HCT116 (cell line): ENCODE results near the gene SNRNP27. TPM values are rescaled to one million over a fixed set of nuclear protein-coding genes. Genes with fewer than 3 reads are reported as not detected.

ENCODE experiments used
- ATAC-seq: fragments of 200-7000 bp; cut with Tn5 transposase; 2 replicates; pipeline ENCODE4 v1.9.1; 2020; ENCODE audit warnings: mild to moderate bottlenecking, moderate library complexity
- BruUV-seq: library from RNA; stranded (reverse); fragments of 400-500 nt; replicated peaks from 2 replicates; lab custom pipeline; 2021; lab: Mats Ljungman, UMichigan
- CTCF ChIA-PET: fragments of 300-600 bp; sonication (Branson Sonifier 250); formaldehyde crosslinking; loops from one replicate; lab custom pipeline; 2021; ENCODE audit warnings: antibody characterized with exemption; lab: Charles Lee
- POLR2A ChIA-PET: fragments of 300-600, 350-600 bp; sonication (Branson Sonifier 250); formaldehyde crosslinking; loops from one replicate; lab custom pipeline; 2021; ENCODE audit warnings: antibody characterized with exemption; lab: Charles Lee
- RAD21 ChIA-PET, 2 experiments: fragments of 300-600 bp; sonication (Branson Sonifier 250); formaldehyde crosslinking; loops; one replicate each; lab custom pipeline; 2023; ENCODE audit warnings: low total read pairs in 2 of 2; ENCODE audit not compliant: uncharacterized antibody in 2 of 2, unreplicated experiment in 2 of 2, low non-redundant PET in 1 of 2; lab: Charles Lee
- DNase-seq: peaks from one replicate; pipeline ENCODE4 v3.0.0-alpha.2; 2010; ENCODE audit warnings: low read depth, low spot score
- H2AFZ ChIP-seq: fragments of 200-600 bp; shearing (Covaris generic), sonication (generic); 2 replicates; pipeline ENCODE4 v1.6.1; 2017; ENCODE audit warnings: low read depth, mixed run types, mixed read lengths, antibody characterized with exemption, low read length; ENCODE audit not compliant: poor library complexity, severe bottlenecking
- H3K27ac ChIP-seq: 2 replicates; pipeline ENCODE4 v1.5.1; 2012; ENCODE audit warnings: low read depth, low read length
- H3K27me3 ChIP-seq: fragments of 200-600 bp; sonication (generic); 2 replicates; pipeline ENCODE4 v1.6.1; 2016; ENCODE audit warnings: mixed run types, low read length, mixed read lengths; ENCODE audit not compliant: insufficient read depth
- H3K36me3 ChIP-seq, 2 experiments: fragments of 200-500 bp in 1 of 2; fragments of 200-600 bp in 1 of 2; sonication (Bioruptor generic) in 1 of 2; sonication (generic) in 1 of 2; 2 replicates each; pipeline versions ENCODE4 v1.5.1 to v1.6.1; 2014 to 2016; ENCODE audit warnings: low read length in 2 of 2, inconsistent platforms in 1 of 2, mixed read lengths in 1 of 2, mixed run types in 1 of 2; ENCODE audit not compliant: insufficient read depth in 2 of 2, control insufficient read depth in 1 of 2
- H3K4me1 ChIP-seq, 2 experiments: fragments of 200-600 bp in 1 of 2; sonication (generic) in 1 of 2; 2 replicates each; pipeline versions ENCODE4 v1.5.1 to v1.6.1; 2012 to 2017; ENCODE audit warnings: low read length in 2 of 2, inconsistent platforms in 1 of 2, mild to moderate bottlenecking in 1 of 2, mixed read lengths in 1 of 2, mixed run types in 1 of 2, moderate library complexity in 1 of 2; ENCODE audit not compliant: insufficient read depth in 2 of 2, control insufficient read depth in 1 of 2
- H3K4me2 ChIP-seq: fragments of 200-600 bp; sonication (generic); 2 replicates; pipeline ENCODE4 v1.6.1; 2017; ENCODE audit warnings: mixed run types, low read length, mixed read lengths
- H3K4me3 ChIP-seq, 2 experiments: fragments of 200-600 bp in 1 of 2; sonication (generic) in 1 of 2; replicated peaks in 1 of 2; 2 replicates each; pipeline ENCODE4 v1.5.1; 2011 to 2016; ENCODE audit warnings: low read length in 2 of 2, control low read depth in 1 of 2, low read depth in 1 of 2, mild to moderate bottlenecking in 1 of 2, mixed read lengths in 1 of 2, mixed run types in 1 of 2
- H3K79me2 ChIP-seq: fragments of 200-600 bp; sonication (generic); 2 replicates; pipeline ENCODE4 v1.6.1; 2017; ENCODE audit warnings: mild to moderate bottlenecking, mixed run types, low read length, moderate library complexity, mixed read lengths; ENCODE audit not compliant: insufficient read depth
- H3K9ac ChIP-seq: fragments of 200-600 bp; sonication (generic); 2 replicates; pipeline ENCODE4 v1.6.1; 2016; ENCODE audit warnings: low read length, mixed read lengths
- H3K9me2 ChIP-seq: fragments of 200-600 bp; sonication (generic), shearing (Covaris generic); 2 replicates; pipeline ENCODE4 v1.6.1; 2017; ENCODE audit warnings: mixed run types, mild to moderate bottlenecking, moderate library complexity; ENCODE audit not compliant: insufficient read depth
- H3K9me3 ChIP-seq, 2 experiments: fragments of 200-500 bp in 1 of 2; fragments of 200-600 bp in 1 of 2; sonication (Bioruptor generic) in 1 of 2; sonication (generic) in 1 of 2; 2 replicates each; pipeline ENCODE4 v1.6.1; 2014 to 2017; ENCODE audit warnings: low read length in 2 of 2, mixed read lengths in 2 of 2, inconsistent platforms in 1 of 2, low read depth in 1 of 2, mild to moderate bottlenecking in 1 of 2, mixed run types in 1 of 2, moderate library complexity in 1 of 2; ENCODE audit not compliant: control insufficient read depth in 1 of 2, insufficient read depth in 1 of 2
- H4K20me1 ChIP-seq: fragments of 200-600 bp; sonication (generic), shearing (Covaris generic); 2 replicates; pipeline ENCODE4 v1.6.1; 2017; ENCODE audit warnings: mixed run types, mild to moderate bottlenecking, moderate library complexity; ENCODE audit not compliant: insufficient read depth
- CEBPB ChIP-seq: IDR thresholded peaks from 2 replicates; pipeline ENCODE4 v1.6.1; 2012; ENCODE audit warnings: low read depth
- EGR1 ChIP-seq: IDR thresholded peaks from 2 replicates; pipeline ENCODE4 v1.6.1; 2012; ENCODE audit warnings: low read depth
- ELF1 ChIP-seq: IDR thresholded peaks from 2 replicates; pipeline ENCODE4 v1.6.1; 2012; ENCODE audit warnings: low read depth, borderline replicate concordance
- EZH2 ChIP-seq: fragments of 200-600 bp; sonication (generic); IDR thresholded peaks from 2 replicates; pipeline ENCODE4 v1.6.1; 2017; ENCODE audit warnings: antibody characterized with exemption, mixed run types
- EZH2phosphoT487 ChIP-seq: fragments of 200-600 bp; IDR thresholded peaks from 2 replicates; pipeline ENCODE4 v1.6.1; 2018; ENCODE audit warnings: antibody characterized with exemption, borderline replicate concordance
- FOSL1 ChIP-seq: IDR thresholded peaks from 2 replicates; pipeline ENCODE4 v1.6.1; 2012; ENCODE audit warnings: low read depth
- JUND ChIP-seq: IDR thresholded peaks from 2 replicates; pipeline ENCODE4 v1.6.1; 2012
- POLR2A ChIP-seq: IDR thresholded peaks from 2 replicates; pipeline ENCODE4 v1.7.0; 2011; ENCODE audit warnings: borderline replicate concordance; ENCODE audit not compliant: insufficient read depth, insufficient read length; ENCODE audit errors: extremely low read depth
- POLR2AphosphoS5 ChIP-seq: IDR thresholded peaks from 2 replicates; pipeline ENCODE4 v1.6.1; 2011; ENCODE audit warnings: mild to moderate bottlenecking, low read depth, low read length, moderate library complexity
- RAD21 ChIP-seq: IDR thresholded peaks from 2 replicates; pipeline ENCODE4 v1.6.1; 2012; ENCODE audit warnings: low read depth, mild to moderate bottlenecking
- SIN3A ChIP-seq: IDR thresholded peaks from 2 replicates; pipeline ENCODE4 v1.6.1; 2012; ENCODE audit warnings: low read depth
- SRF ChIP-seq: IDR thresholded peaks from 2 replicates; pipeline ENCODE4 v1.6.1; 2012; ENCODE audit warnings: low read depth
- TCF7L2 ChIP-seq: IDR thresholded peaks from 2 replicates; pipeline ENCODE4 v1.7.0; 2011; ENCODE audit warnings: borderline replicate concordance, inconsistent platforms; ENCODE audit not compliant: insufficient read depth, insufficient read length; ENCODE audit errors: extremely low read depth
- YY1 ChIP-seq: IDR thresholded peaks from 2 replicates; pipeline ENCODE4 v1.6.1; 2011; ENCODE audit warnings: low read length, low read depth, moderate library complexity, mild to moderate bottlenecking; ENCODE audit not compliant: insufficient replicate concordance; ENCODE audit errors: extremely low read depth
- ZFX ChIP-seq: fragments of 450-650 bp; IDR thresholded peaks from 2 replicates; pipeline ENCODE4 v1.6.1; 2017
- ZNF274 ChIP-seq: fragments of 200-500 bp; sonication (Bioruptor generic); IDR thresholded peaks from 2 replicates; pipeline ENCODE4 v1.6.1; 2014; ENCODE audit warnings: mild to moderate bottlenecking, low read depth, low read length, inconsistent platforms
- intact Hi-C: fragments of 100-400 bp; cut with micrococcal nuclease; formaldehyde crosslinking; loops from 2 replicates; pipeline ENCODE4 v1.10.0; 2022
- total RNA-seq: library from RNA; stranded (reverse); gene quantifications from one replicate; pipeline ENCODE4 v1.2.1, GENCODE V29; 2021; ENCODE audit not compliant: unreplicated experiment
- TF ChIP-seq, protein P1 (sequence below): IDR thresholded peaks from 2 replicates; pipeline ENCODE4 v1.6.1; 2012
- TF ChIP-seq, protein P2 (sequence below): IDR thresholded peaks from 2 replicates; pipeline ENCODE4 v1.6.1; 2012
- TF ChIP-seq, protein P3 (sequence below): IDR thresholded peaks from 2 replicates; pipeline ENCODE4 v1.6.1; 2012; ENCODE audit warnings: low read depth
- TF ChIP-seq, protein P4 (sequence below): IDR thresholded peaks from 2 replicates; pipeline ENCODE4 v1.6.1; 2011; ENCODE audit warnings: mild to moderate bottlenecking, low read length, moderate library complexity; ENCODE audit not compliant: insufficient replicate concordance; ENCODE audit errors: extremely low read depth

Gene SNRNP27
- total RNA-seq, 1 experiment from 2014 or later: 44.4 TPM

DNA sequence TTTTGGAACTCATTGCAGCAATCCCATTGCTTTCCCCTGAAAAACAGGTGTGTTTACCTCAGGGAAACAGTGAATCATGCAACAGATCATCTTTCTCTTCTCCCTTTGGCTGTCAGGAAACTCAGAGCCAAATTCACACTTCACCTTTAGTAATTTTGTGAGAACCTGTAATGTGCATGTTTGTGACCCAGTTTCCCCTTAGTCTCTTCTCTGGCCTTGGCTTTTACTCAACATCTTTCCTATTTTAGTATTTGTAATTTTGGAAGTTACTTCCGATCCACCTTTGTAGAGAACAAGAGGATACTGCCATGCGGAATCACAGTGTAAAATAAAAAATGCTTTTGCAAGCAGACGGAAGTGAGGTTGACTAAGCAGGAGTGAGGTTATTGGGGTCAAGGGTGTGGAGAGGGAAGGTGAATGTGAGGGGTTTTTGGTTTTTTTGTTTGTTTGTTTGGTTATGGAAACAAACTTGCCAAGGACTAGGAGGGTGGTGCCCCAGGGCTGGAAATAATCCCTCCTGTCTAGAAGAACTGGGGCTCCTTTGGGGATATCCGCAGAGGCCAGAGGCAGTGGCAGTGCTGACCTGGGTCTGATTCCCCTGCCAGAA is 53.7 kb downstream of the SNRNP27 start:
- ChIA-PET CTCF (interaction anchor here (1.3 kb wide), 1 partner anchor 223 kb away, joined by 4 read pairs; no protein-coding TSS in a partner anchor), RAD21 (no interaction called here), POLR2A (interaction anchor here (1.1 kb wide), 1 partner anchor 33 kb away, joined by 3 read pairs; the partner anchor contains the start of gene MXD1)
- Histone ChIP-seq H3K9me2 (no peaks in the 10 kb centered on the region), H3K27ac (peak overlapping the region; percentile 15; the same call in 1 of the 2 replicates), H4K20me1 (no peaks in the 10 kb centered on the region), H3K27me3 (no peaks in the 10 kb centered on the region), H2AFZ (no peak overlapping the region), H3K4me3 (peak overlapping the region in 1 of 2 experiments; percentile 17; a peak in 2 of 4 replicates), H3K4me2 (peak overlapping the region; percentile 68), H3K79me2 (no peaks in the 10 kb centered on the region), H3K36me3 (no peaks in the 10 kb centered on the region), H3K4me1 (peaks cover 19 to 32% of the 10 kb centered on the region in 2 experiments), H3K9me3 (no peaks in the 10 kb centered on the region), H3K9ac (peak overlapping the region; percentile 33)
- DNase-seq (no peak), ATAC-seq (peak; percentile 35)
- no TSS peak for BruUV-seq
- intact Hi-C loops: no loop called here
- TF ChIP-seq TCF7L2 (no peak), EZH2 (no peak), ZNF274 (no peak), POLR2AphosphoS5 (no peak), POLR2A (no peak), FOSL1 (peak; percentile 81), CEBPB (peak; percentile 41; the same call in 1 of the 2 replicates), ELF1 (no peak), EGR1 (no peak), YY1 (no peak), SIN3A (no peak), JUND (peak; percentile 82), RAD21 (no peak), SRF (no peak), EZH2phosphoT487 (no peak), ZFX (no peak)
- TF ChIP-seq, protein P1, sequence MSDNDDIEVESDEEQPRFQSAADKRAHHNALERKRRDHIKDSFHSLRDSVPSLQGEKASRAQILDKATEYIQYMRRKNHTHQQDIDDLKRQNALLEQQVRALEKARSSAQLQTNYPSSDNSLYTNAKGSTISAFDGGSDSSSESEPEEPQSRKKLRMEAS: no peak
- TF ChIP-seq, protein P2, sequence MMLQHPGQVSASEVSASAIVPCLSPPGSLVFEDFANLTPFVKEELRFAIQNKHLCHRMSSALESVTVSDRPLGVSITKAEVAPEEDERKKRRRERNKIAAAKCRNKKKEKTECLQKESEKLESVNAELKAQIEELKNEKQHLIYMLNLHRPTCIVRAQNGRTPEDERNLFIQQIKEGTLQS: no peak
- TF ChIP-seq, protein P3, sequence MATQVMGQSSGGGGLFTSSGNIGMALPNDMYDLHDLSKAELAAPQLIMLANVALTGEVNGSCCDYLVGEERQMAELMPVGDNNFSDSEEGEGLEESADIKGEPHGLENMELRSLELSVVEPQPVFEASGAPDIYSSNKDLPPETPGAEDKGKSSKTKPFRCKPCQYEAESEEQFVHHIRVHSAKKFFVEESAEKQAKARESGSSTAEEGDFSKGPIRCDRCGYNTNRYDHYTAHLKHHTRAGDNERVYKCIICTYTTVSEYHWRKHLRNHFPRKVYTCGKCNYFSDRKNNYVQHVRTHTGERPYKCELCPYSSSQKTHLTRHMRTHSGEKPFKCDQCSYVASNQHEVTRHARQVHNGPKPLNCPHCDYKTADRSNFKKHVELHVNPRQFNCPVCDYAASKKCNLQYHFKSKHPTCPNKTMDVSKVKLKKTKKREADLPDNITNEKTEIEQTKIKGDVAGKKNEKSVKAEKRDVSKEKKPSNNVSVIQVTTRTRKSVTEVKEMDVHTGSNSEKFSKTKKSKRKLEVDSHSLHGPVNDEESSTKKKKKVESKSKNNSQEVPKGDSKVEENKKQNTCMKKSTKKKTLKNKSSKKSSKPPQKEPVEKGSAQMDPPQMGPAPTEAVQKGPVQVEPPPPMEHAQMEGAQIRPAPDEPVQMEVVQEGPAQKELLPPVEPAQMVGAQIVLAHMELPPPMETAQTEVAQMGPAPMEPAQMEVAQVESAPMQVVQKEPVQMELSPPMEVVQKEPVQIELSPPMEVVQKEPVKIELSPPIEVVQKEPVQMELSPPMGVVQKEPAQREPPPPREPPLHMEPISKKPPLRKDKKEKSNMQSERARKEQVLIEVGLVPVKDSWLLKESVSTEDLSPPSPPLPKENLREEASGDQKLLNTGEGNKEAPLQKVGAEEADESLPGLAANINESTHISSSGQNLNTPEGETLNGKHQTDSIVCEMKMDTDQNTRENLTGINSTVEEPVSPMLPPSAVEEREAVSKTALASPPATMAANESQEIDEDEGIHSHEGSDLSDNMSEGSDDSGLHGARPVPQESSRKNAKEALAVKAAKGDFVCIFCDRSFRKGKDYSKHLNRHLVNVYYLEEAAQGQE: no peak
- TF ChIP-seq, protein P4, sequence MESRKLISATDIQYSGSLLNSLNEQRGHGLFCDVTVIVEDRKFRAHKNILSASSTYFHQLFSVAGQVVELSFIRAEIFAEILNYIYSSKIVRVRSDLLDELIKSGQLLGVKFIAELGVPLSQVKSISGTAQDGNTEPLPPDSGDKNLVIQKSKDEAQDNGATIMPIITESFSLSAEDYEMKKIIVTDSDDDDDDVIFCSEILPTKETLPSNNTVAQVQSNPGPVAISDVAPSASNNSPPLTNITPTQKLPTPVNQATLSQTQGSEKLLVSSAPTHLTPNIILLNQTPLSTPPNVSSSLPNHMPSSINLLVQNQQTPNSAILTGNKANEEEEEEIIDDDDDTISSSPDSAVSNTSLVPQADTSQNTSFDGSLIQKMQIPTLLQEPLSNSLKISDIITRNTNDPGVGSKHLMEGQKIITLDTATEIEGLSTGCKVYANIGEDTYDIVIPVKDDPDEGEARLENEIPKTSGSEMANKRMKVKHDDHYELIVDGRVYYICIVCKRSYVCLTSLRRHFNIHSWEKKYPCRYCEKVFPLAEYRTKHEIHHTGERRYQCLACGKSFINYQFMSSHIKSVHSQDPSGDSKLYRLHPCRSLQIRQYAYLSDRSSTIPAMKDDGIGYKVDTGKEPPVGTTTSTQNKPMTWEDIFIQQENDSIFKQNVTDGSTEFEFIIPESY: no peak
